WERI-Rb-1 (cell line): Measurements from ENCODE around the gene PLEKHG1.

ENCODE experiments used
- DNase-seq: peaks from one replicate; pipeline ENCODE4 v3.0.0-alpha.2; 2020
- H3K27ac ChIP-seq: fragments of 250-450 bp; sonication (Bioruptor Pico); 2 replicates; pipeline ENCODE4 v1.5.1; 2020; ENCODE audit warnings: mild to moderate bottlenecking, moderate library complexity
- H3K27me3 ChIP-seq: fragments of 250-450 bp; sonication (Bioruptor Pico); 2 replicates; pipeline ENCODE4 v1.5.1; 2021; ENCODE audit warnings: mild to moderate bottlenecking, low read depth, moderate library complexity; ENCODE audit not compliant: insufficient read depth, severe bottlenecking
- H3K36me3 ChIP-seq: fragments of 250-450 bp; sonication (Bioruptor Pico); 2 replicates; pipeline ENCODE4 v1.5.1; 2020; ENCODE audit warnings: mild to moderate bottlenecking, moderate library complexity
- H3K4me3 ChIP-seq: 2 replicates; pipeline ENCODE4 v1.5.1; 2011; ENCODE audit warnings: low read depth, mild to moderate bottlenecking, control low read depth, low read length
- H3K9me3 ChIP-seq: fragments of 250-450 bp; sonication (Bioruptor Pico); 2 replicates; pipeline ENCODE4 v1.5.1; 2021; ENCODE audit warnings: mild to moderate bottlenecking, moderate library complexity; ENCODE audit not compliant: severe bottlenecking
- TF ChIP-seq, protein P1 (sequence below): IDR thresholded peaks from 2 replicates; pipeline ENCODE4 v1.5.1; 2011; ENCODE audit warnings: low read depth, mild to moderate bottlenecking, control low read depth, inconsistent platforms, low read length

The PLEKHG1 gene

DNA sequence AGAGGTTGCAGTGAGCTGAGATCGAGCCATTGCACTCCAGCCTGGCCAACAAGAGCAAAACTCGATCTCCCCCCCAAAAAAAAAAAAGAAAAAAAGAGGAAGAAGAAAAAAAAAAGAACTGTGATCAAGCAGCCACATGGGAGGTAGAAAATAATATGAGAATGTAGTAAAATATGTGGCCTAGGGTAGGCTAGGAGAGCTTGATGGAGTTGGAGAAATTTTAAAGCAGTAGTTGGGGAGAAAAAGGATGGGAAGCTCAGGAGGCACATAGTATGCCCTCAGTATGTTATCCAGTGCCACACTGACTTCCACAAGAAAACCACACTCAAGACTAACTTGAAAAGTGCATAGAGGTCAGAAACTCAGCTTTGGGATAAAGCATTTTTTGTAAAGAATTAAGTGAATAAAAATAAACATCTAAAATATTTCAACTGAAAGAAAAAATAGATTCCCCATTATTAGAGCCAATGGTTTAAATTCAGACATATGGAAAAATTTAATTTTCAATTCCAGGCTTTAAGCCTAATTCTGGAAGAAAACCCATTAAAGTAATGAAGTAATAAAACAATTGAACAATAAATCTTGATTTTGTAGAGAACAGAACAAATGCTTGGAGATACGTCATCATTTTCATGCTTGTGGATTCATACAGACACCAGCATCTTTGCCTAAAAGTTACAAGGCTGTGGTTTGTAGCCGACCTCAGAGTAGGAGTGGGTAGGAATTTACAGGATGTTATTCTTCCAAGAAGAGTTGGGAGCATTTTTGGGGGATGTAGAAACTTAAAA is 34.7 kb downstream of the PLEKHG1 start:
- Histone ChIP-seq H3K4me3 (no peak overlapping the region), H3K36me3 (no peaks in the 10 kb centered on the region), H3K27ac (no peak overlapping the region), H3K27me3 (peaks cover 8% of the 10 kb centered on the region), H3K9me3 (no peaks in the 10 kb centered on the region)
- no peak for DNase-seq
- TF ChIP-seq, protein P1, sequence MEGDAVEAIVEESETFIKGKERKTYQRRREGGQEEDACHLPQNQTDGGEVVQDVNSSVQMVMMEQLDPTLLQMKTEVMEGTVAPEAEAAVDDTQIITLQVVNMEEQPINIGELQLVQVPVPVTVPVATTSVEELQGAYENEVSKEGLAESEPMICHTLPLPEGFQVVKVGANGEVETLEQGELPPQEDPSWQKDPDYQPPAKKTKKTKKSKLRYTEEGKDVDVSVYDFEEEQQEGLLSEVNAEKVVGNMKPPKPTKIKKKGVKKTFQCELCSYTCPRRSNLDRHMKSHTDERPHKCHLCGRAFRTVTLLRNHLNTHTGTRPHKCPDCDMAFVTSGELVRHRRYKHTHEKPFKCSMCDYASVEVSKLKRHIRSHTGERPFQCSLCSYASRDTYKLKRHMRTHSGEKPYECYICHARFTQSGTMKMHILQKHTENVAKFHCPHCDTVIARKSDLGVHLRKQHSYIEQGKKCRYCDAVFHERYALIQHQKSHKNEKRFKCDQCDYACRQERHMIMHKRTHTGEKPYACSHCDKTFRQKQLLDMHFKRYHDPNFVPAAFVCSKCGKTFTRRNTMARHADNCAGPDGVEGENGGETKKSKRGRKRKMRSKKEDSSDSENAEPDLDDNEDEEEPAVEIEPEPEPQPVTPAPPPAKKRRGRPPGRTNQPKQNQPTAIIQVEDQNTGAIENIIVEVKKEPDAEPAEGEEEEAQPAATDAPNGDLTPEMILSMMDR, result no peak

DNA sequence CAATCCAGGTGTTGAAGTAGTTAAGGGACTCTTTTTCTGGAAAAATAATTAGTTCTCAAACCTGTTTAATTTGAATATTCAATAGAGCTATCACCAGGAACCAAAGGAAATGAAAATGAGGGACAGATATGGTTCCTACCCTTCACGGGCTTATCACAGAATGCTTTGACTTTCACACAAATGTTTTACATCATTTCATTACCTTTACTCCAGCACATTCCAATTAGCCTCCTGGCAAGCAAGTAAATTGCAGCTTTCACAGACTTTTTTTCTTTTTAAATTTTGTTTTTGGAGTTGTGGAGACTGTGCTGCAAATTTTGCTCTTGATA is 35.2 kb downstream of the PLEKHG1 start:
- DNase-seq, result no peak
- H3K27ac ChIP-seq, result no peak overlapping the region
- no peak overlapping the region for H3K4me3 ChIP-seq
- TF ChIP-seq, protein P1, result no peak
- H3K9me3 ChIP-seq, result no peaks in the 10 kb centered on the region
- H3K27me3 ChIP-seq, result peaks cover 8% of the 10 kb centered on the region
- no peaks in the 10 kb centered on the region for H3K36me3 ChIP-seq

DNA sequence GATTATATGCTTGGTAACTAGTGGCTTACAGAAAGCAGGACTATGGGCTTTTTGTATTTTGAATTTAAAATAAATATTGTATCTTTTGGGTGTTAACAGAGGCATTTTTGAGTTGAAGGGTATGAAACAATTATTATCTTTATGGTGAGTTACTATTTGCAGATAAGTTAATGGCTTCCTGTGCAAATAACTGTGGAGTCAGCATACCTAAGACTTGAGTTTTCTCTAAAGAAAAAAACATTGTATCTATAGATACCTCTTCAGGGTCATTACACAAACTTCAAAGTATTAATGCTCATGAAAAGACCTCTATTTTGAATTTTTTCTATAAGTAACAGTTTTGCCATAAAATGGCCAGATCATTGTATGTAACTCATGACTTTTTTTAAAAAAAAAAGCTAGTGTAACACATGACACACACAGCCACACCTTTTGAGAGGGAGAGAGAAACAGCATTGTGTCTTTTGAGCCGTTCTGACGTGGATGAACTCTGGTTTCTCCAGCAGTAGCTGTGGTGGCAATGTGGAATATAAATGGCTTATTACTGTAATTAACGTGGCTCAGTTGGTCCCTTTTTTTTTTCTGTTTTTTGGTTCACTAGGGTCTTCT is 36.3 kb downstream of the PLEKHG1 start:
- no peak overlapping the region for H3K4me3 ChIP-seq
- TF ChIP-seq, protein P1, result no peak

DNA sequence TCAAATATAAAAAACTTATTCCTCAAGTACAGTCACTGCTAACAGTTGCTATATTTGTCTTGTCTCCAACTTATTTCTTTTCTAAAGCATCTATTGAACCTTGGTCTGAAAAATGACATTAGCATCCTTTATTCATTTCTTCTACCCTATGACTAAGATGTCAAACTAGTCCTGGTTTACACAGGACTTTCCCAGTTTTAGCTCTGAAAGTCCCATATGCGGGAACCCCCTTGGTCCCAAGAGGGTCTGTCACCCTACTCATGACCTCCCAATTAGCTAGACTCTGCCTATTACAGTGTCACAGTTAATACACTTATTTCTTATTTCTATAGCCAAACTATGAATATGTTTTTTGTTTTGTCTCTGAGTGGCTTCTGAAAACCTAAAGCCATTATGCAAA is 37.1 kb downstream of the PLEKHG1 start:
- TF ChIP-seq, protein P1, result no peak
- Histone ChIP-seq H3K27me3 (peaks cover under 1% of the 10 kb centered on the region), H3K36me3 (no peaks in the 10 kb centered on the region), H3K4me3 (no peak overlapping the region), H3K9me3 (no peaks in the 10 kb centered on the region), H3K27ac (no peak overlapping the region)
- DNase-seq, result no peak

More for the DNA sequence above, 36.3 kb downstream of the PLEKHG1 start:
- Histone ChIP-seq H3K9me3 (no peaks in the 10 kb centered on the region), H3K27ac (no peak overlapping the region), H3K36me3 (no peaks in the 10 kb centered on the region), H3K27me3 (peaks cover 8% of the 10 kb centered on the region)
- no peak for DNase-seq

DNA sequence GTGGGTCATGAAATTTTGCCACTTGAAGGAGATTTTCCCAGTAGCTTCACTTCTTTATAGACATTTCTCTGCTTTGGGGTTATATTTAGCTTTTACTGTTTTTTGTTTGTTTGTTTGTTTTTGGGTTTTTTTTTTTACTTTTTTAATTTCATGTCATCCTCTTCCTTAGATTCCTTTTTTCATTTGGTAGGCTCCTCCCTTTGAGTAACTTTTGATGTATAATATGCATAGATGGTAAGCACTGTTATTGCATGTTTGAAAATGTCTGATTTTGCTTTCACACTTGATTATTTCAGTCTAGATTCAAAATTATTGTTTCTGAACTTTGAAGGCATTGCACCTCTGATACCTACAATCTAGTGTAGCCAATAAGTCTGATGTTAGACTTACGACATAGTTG is 37.6 kb downstream of the PLEKHG1 start:
- TF ChIP-seq, protein P1, result no peak
- no peaks in the 10 kb centered on the region for H3K9me3 ChIP-seq
- no peak overlapping the region for H3K27ac ChIP-seq
- H3K27me3 ChIP-seq, result peaks cover 3% of the 10 kb centered on the region
- H3K36me3 ChIP-seq, result no peaks in the 10 kb centered on the region
- no peak for DNase-seq
- no peak overlapping the region for H3K4me3 ChIP-seq
